BE2C (cell line): ENCODE measurements around the gene FBXL5.
"Not testable (repeated sequence)": the region's sequence is repeated elsewhere in the genome, so short reads cannot be mapped to it uniquely, and the experiment has no call there.

ENCODE experiments used
- DNase-seq: peaks from one replicate; pipeline ENCODE4 v3.0.0-alpha.2; 2020
- H3K27me3 ChIP-seq: fragments of 250-450 bp; sonication (Bioruptor Pico); 2 replicates; pipeline ENCODE4 v1.5.1; 2020; ENCODE audit warnings: mild to moderate bottlenecking
- H3K36me3 ChIP-seq: fragments of 250-450 bp; sonication (Bioruptor Pico); 2 replicates; pipeline ENCODE4 v1.5.1; 2020; ENCODE audit warnings: mild to moderate bottlenecking
- H3K4me1 ChIP-seq: fragments of 250-450 bp; sonication (Bioruptor Pico); 2 replicates; pipeline ENCODE4 v1.5.1; 2020
- H3K4me3 ChIP-seq: 2 replicates; pipeline ENCODE4 v1.5.1; 2011; ENCODE audit warnings: low read depth, low read length
- H3K9me3 ChIP-seq: fragments of 250-450 bp; sonication (Bioruptor Pico); 2 replicates; pipeline ENCODE4 v1.5.1; 2020
- CTCF ChIP-seq: IDR thresholded peaks from 2 replicates; pipeline ENCODE4 v1.5.1; 2012; ENCODE audit warnings: mild to moderate bottlenecking, low read depth, low read length

Gene FBXL5

DNA sequence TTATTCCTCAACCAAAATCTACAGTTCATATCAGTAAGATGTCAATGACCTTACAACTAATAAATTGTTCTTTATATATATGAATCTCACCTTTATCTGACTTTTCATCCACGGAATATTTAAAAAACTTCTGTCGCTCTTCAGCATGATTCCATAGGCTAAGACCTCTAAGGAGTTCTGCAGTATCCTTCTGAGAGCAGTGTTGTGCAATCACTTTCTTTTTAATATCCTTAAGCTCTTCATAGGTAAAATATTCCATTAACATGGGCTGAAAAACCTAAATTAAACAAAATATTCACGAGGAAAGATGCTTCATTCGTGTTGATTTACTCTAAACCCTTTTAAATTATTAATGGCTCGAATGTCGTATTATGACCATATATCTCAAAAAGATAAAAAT is 16.7 kb downstream of the FBXL5 start:
- no peak overlapping the region for H3K4me3 ChIP-seq
- DNase-seq, result no peak
- no peaks in the 10 kb centered on the region for H3K9me3 ChIP-seq
- TF ChIP-seq CTCF, result no peak
- peaks cover 46% of the 10 kb centered on the region for H3K36me3 ChIP-seq
- no peaks in the 10 kb centered on the region for H3K4me1 ChIP-seq
- no peaks in the 10 kb centered on the region for H3K27me3 ChIP-seq

DNA sequence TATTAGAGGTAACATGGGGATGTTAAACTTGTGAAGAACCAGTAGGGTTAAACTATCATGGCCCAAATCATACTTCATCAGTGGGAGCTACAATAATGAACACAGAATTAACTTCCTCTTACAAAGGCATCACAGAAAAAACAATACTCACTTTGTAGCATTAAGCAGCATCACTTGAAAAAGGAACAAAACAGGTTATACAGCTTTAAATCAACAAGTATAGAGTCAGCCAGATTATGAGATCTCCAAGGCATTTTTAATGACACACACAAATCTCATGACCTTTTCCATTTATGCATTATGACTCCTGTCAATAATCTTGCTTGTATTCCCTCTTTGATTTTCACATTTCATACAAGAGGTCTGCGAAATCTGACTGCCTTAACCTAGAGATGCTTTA is 18.3 kb downstream of the FBXL5 start:
- no peaks in the 10 kb centered on the region for H3K27me3 ChIP-seq
- TF ChIP-seq CTCF, result no peak
- H3K36me3 ChIP-seq, result peaks cover 52% of the 10 kb centered on the region
- H3K9me3 ChIP-seq, result no peaks in the 10 kb centered on the region
- DNase-seq, result no peak
- no peaks in the 10 kb centered on the region for H3K4me1 ChIP-seq
- no peak overlapping the region for H3K4me3 ChIP-seq

DNA sequence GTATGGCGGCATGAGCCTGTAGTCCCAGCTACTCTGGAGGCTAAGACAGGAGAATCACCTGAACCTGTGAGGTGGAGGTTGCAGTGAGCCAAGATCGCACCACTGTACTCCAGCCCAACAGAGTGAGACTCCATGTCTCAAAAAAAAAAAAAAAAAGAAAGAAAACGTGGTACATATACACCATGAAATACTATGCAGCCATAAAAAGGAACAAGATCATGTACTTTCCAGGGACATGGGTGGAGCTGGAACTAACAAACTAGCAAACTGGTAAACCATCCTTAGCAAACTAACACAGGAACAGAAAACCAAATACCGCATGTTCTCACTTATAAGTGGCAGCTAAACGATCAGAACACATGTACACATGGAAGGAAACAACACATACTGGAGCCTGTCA is 37.8 kb downstream of the FBXL5 start:
- H3K9me3 ChIP-seq, DNase-seq, H3K4me3 ChIP-seq, H3K4me1 ChIP-seq, H3K27me3 ChIP-seq: not testable (repeated sequence)
- H3K36me3 ChIP-seq, result peaks cover 24% of the 10 kb centered on the region

- H3K4me3 ChIP-seq, DNase-seq: not testable (repeated sequence)
Measured at GRCh38 chr4:15614891-15615290, 40.3 kb downstream of the FBXL5 start.

DNA sequence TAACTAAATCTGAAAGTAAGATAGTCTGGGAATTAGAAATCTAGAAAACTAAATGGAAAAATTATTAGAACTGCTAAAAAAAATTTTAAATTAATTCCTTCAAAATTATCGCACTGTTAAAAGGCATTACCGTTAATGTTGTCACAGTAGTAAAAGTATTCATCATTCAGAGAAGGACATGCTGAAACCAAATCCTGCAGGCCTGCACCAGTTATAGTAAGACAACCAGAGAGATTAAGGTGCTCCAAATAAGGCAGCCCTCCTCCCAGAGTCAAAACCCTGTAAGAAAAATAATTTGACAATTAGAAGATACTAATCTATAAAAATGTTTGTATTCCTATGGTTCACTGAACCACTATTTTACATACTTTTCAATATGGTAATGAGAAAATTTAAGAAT is 43.0 kb downstream of the FBXL5 start:
- no peak for TF ChIP-seq CTCF
- Histone ChIP-seq H3K36me3 (peaks cover 18% of the 10 kb centered on the region), H3K4me3 (no peak overlapping the region), H3K4me1 (no peaks in the 10 kb centered on the region), H3K27me3 (no peaks in the 10 kb centered on the region), H3K9me3 (no peaks in the 10 kb centered on the region; the same call in 1 of the 2 replicates)
- no peak for DNase-seq

More at GRCh38 chr4:15614891-15615290, 40.3 kb downstream of the FBXL5 start:
- H3K27me3 ChIP-seq, H3K9me3 ChIP-seq, H3K4me1 ChIP-seq: not testable (repeated sequence)
- peaks cover 19% of the 10 kb centered on the region for H3K36me3 ChIP-seq

GRCh38 chr4:15610855-15611254 is 44.3 kb downstream of the FBXL5 start:
- no peak for DNase-seq
- no peak overlapping the region for H3K4me3 ChIP-seq
- peaks cover 14% of the 10 kb centered on the region for H3K36me3 ChIP-seq
- H3K27me3 ChIP-seq, result no peaks in the 10 kb centered on the region
- H3K9me3 ChIP-seq, result no peaks in the 10 kb centered on the region
- TF ChIP-seq CTCF, result no peak
- no peaks in the 10 kb centered on the region for H3K4me1 ChIP-seq

- Histone ChIP-seq H3K36me3 (peaks cover 19% of the 10 kb centered on the region), H3K9me3 (no peaks in the 10 kb centered on the region), H3K4me3 (no peak overlapping the region), H3K27me3 (no peaks in the 10 kb centered on the region), H3K4me1 (no peaks in the 10 kb centered on the region)
- TF ChIP-seq CTCF, result no peak
- no peak for DNase-seq
Measured at GRCh38 chr4:15605537-15605936, 49.6 kb downstream of the FBXL5 start.
